Gastrocnemius medialis (tissue), 4 donors: ENCODE results near the gene FXYD2. TPM values are rescaled to one million over a fixed set of nuclear protein-coding genes. Genes with fewer than 3 reads are reported as not detected.

Experiments
- ATAC-seq, 2 donors: fragments of 150-250 bp; one replicate each; pipeline ENCODE4 v1.9.1; 2016
- DNase-seq, 2 donors: peaks; one replicate each; pipeline ENCODE4 v3.0.0-alpha.2; 2019
- H3K27ac ChIP-seq, 4 donors: fragments of 200-600 bp; sonication (generic); 1 replicate in 1 of 4; 2 replicates in 3 of 4; pipeline ENCODE4 v1.5.1; 2016 to 2018; ENCODE audit warnings: mild to moderate bottlenecking in 2 of 4, moderate library complexity in 1 of 4
- H3K27me3 ChIP-seq, 3 donors: fragments of 200-600 bp; sonication (generic) in 2 of 3; 1 replicate in 1 of 3; 2 replicates in 2 of 3; pipeline versions ENCODE4 v1.5.1 to v1.6.0; 2016 to 2019; ENCODE audit warnings: mild to moderate bottlenecking in 1 of 3, moderate library complexity in 1 of 3
- H3K36me3 ChIP-seq, 2 donors: fragments of 200-600 bp; sonication (generic) in 1 of 2; one replicate each; pipeline ENCODE4 v1.5.1; 2017 to 2018
- H3K4me1 ChIP-seq, 2 donors: fragments of 200-600 bp; sonication (generic) in 1 of 2; one replicate each; pipeline ENCODE4 v1.5.1; 2016 to 2017; ENCODE audit warnings: mild to moderate bottlenecking in 2 of 2
- H3K4me3 ChIP-seq, 4 donors: fragments of 200-600 bp; sonication (generic) in 3 of 4; 1 replicate in 1 of 4; 2 replicates in 3 of 4; pipeline ENCODE4 v1.5.1; 2016 to 2019; ENCODE audit warnings: mild to moderate bottlenecking in 2 of 4
- H3K9me3 ChIP-seq, 3 donors: fragments of 200-600 bp; sonication (generic) in 2 of 3; 1 replicate in 1 of 3; 2 replicates in 2 of 3; pipeline ENCODE4 v1.5.1; 2016 to 2019
- POLR2A ChIP-seq, 2 donors: fragments of 450-650 bp; IDR thresholded peaks; one replicate each; pipeline ENCODE4 v1.6.1; 2017; ENCODE audit warnings: antibody characterized with exemption in 2 of 2, mild to moderate bottlenecking in 2 of 2, moderate library complexity in 2 of 2
- in situ Hi-C, 4 donors: fragments of 200-750 bp; cut with MboI; loops; one replicate each; pipeline versions ENCODE4 v1.15.0 to v1.8.0; 2017; ENCODE audit warnings: low sequenced_read_pairs in 4 of 4
- intact Hi-C: fragments of 100-400 bp; cut with DNase I; formaldehyde crosslinking; loops from one replicate; pipeline ENCODE4 v1.15.1; 2023; ENCODE audit warnings: low total_unique reads
- total RNA-seq, 4 donors: library from RNA; depleted of rRNA; stranded (reverse); fragments of >200 nt; gene quantifications; one replicate each; pipeline versions ENCODE4 v1.1.0 to v1.2.3, GENCODE V29; 2016
- TF ChIP-seq, protein P1 (sequence below), 5 experiments: fragments of 450-650 bp in 3 of 5; fragments of 200-600 bp in 2 of 5; sonication (generic) in 2 of 5; IDR thresholded peaks in 4 of 5; conservative IDR thresholded peaks in 1 of 5; 1 replicate in 4 of 5; 2 replicates in 1 of 5; pipeline ENCODE4 v1.5.1; 2016 to 2019; ENCODE audit warnings: antibody characterized with exemption in 5 of 5, mild to moderate bottlenecking in 3 of 5, moderate library complexity in 3 of 5

The FXYD2 gene
- total RNA-seq, 4 donors from 2014 or later = 0.87 TPM; not detected in 3

DNA sequence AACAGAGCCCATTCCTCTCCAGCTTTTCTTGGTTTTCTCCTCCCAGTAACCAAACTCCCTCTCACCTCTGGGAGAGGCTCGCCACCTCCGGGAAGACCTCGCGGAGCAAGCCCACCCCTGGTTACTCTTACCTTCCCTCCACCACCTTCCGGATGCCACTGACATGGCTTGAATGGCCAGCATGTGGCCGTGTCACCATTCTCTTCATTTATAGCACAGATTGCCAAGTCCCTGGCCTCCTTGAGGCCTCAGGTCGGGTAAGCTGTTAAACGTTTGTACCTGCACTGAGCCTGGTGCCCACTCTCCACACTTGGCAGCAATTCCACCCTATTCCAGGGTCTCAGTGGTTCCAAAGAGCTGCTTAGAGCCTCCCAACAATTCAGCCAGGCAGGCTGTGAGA, 8.0 kb upstream of the FXYD2 start:
- in situ Hi-C loops (no loop called here), intact Hi-C loops (no loop called here)
- H3K27ac ChIP-seq = peak overlapping the region in 2 of 4 donors; percentile 42 to 84
- H3K27me3 ChIP-seq = no peaks in the 10 kb centered on the region
- no peaks in the 10 kb centered on the region for H3K9me3 ChIP-seq
- no peak overlapping the region for H3K4me3 ChIP-seq
- ATAC-seq = no peak
- peaks cover 8 to 21% of the 10 kb centered on the region in 2 donors for H3K4me1 ChIP-seq
- no peak for DNase-seq
- H3K36me3 ChIP-seq = no peaks in the 10 kb centered on the region
- no peak for TF ChIP-seq POLR2A (IDR thresholded peaks at IDR 0.05)
- TF ChIP-seq, protein P1, sequence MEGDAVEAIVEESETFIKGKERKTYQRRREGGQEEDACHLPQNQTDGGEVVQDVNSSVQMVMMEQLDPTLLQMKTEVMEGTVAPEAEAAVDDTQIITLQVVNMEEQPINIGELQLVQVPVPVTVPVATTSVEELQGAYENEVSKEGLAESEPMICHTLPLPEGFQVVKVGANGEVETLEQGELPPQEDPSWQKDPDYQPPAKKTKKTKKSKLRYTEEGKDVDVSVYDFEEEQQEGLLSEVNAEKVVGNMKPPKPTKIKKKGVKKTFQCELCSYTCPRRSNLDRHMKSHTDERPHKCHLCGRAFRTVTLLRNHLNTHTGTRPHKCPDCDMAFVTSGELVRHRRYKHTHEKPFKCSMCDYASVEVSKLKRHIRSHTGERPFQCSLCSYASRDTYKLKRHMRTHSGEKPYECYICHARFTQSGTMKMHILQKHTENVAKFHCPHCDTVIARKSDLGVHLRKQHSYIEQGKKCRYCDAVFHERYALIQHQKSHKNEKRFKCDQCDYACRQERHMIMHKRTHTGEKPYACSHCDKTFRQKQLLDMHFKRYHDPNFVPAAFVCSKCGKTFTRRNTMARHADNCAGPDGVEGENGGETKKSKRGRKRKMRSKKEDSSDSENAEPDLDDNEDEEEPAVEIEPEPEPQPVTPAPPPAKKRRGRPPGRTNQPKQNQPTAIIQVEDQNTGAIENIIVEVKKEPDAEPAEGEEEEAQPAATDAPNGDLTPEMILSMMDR (IDR thresholded peaks at IDR 0.05 in 4 of 5, conservative IDR thresholded peaks at IDR 0.05 in 1 of 5) = no peak

DNA sequence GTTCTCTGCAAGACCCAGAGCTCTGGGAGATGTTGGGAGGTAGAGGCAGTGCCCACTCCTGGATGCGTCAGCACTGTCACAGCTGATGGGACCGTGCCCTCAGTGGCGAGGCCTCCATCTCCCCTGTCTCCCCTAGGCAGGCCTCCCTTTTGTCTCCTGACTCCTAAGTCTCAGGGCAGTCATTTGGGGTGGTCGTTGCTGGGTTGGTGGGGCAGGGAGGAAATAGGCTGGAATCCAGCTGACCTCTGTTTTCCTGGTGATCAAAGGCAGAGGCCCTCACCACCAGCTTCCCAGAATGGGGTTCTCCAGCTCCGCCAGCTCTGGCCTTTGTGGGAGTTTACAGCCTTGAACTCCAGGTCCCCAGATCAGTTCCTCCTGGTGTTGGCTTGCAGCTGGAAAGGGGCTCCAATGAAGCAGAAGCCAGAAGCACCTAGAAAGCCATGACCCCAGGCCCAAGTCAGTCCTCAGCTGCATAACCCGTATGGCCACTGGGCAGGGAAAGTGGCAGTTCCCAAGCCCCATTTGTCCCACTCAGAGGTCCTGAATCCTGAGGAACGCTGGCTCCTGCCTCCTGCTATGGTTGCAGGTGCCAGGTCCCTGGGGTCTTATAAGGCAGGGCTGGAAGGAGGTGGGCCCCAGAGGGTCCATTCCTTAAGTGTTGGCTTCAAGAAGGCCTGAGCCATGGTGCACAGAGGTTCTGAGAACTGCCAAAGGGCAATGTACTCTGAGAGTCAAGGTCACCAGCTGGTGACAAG, 7.3 kb upstream of the FXYD2 start:
- H3K9me3 ChIP-seq = no peaks in the 10 kb centered on the region
- DNase-seq = no peak
- TF ChIP-seq, protein P1 (IDR thresholded peaks at IDR 0.05 in 4 of 5, conservative IDR thresholded peaks at IDR 0.05 in 1 of 5) = no peak
- no peak for TF ChIP-seq POLR2A (IDR thresholded peaks at IDR 0.05)
- H3K4me3 ChIP-seq = no peak overlapping the region
- H3K27me3 ChIP-seq = no peaks in the 10 kb centered on the region
- no peak for ATAC-seq
- no peaks in the 10 kb centered on the region for H3K36me3 ChIP-seq
- no peak overlapping the region for H3K27ac ChIP-seq
- intact Hi-C loops (no loop called here), in situ Hi-C loops (no loop called here)
- H3K4me1 ChIP-seq = peaks cover 8 to 21% of the 10 kb centered on the region in 2 donors

DNA sequence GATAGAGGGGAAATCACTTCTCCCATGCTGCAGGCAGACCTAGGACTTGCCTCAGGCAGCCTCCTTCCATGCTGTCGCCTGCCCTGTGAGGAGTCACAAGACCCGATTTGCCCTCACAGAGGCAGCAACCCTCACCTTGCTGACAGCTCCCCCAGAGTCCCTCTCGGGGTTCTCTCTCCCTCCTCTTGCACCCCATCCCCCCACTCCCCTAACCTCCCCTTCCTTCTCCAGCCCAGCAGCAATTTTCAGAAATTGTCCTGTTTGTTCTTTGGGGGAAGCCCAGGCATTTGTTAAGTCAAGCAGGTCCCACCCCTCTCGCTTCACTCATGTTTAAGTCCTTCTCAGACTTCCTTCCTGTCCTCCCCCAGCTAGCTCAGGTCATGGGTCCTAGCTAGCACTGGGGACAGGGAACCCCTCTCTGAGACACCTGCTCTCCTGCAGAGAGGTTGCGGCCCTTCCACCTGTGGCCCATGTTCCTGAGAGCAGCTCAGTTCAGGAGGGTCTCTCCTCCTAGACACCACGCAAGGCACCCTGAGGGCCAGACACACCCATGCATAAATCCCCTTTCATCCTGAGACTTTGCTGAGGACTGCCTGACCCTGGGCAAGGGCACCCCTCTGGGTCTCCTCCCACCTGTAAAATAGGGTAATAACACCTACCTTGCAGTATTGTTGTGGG, 6.3 kb upstream of the FXYD2 start:
- Histone ChIP-seq H3K9me3 (no peaks in the 10 kb centered on the region), H3K36me3 (no peaks in the 10 kb centered on the region), H3K4me3 (no peak overlapping the region), H3K4me1 (peaks cover 8 to 21% of the 10 kb centered on the region in 2 donors), H3K27me3 (no peaks in the 10 kb centered on the region), H3K27ac (no peak overlapping the region)
- ATAC-seq = no peak
- DNase-seq = no peak
- TF ChIP-seq, protein P1 (IDR thresholded peaks at IDR 0.05 in 4 of 5, conservative IDR thresholded peaks at IDR 0.05 in 1 of 5) = no peak
- TF ChIP-seq POLR2A (IDR thresholded peaks at IDR 0.05) = no peak
- in situ Hi-C loops (no loop called here), intact Hi-C loops (no loop called here)

DNA sequence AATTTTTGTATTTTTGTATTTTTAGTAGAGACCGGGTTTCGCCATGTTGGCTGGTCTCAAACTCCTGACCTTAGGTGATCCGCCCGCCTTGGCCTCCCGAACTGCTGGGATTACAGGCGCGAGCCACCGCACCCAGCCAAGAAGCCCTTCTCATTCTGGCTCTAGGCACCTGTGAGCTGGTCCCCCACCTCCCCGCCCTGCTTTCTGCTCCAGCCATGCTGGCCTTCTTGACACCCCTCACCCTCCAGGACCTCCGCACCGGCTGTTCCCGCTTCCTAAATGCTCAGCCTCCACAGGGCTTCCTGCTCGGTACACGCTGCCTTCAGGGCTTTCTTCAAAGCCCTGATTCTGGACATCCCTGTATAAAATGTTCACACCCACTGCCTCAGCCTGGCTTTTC, 5.5 kb upstream of the FXYD2 start:
- TF ChIP-seq POLR2A (IDR thresholded peaks at IDR 0.05) = no peak
- TF ChIP-seq, protein P1 (IDR thresholded peaks at IDR 0.05 in 4 of 5, conservative IDR thresholded peaks at IDR 0.05 in 1 of 5) = no peak
- in situ Hi-C loops (no loop called here), intact Hi-C loops (no loop called here)
- ATAC-seq = no peak
- H3K36me3 ChIP-seq = no peaks in the 10 kb centered on the region
- H3K9me3 ChIP-seq = no peaks in the 10 kb centered on the region
- H3K27me3 ChIP-seq = no peaks in the 10 kb centered on the region
- DNase-seq = no peak
- H3K4me3 ChIP-seq = no peak overlapping the region
- peaks cover 8 to 21% of the 10 kb centered on the region in 2 donors for H3K4me1 ChIP-seq
- no peak overlapping the region for H3K27ac ChIP-seq
